ENCODE results near the gene ZNF2.

ZNF2 gene

GRCh38 chr2:95149397-95149984, 16.1 kb upstream of the ZNF2 start:
- no peak for TF ChIP-seq CTCF (IDR thresholded peaks at IDR 0.05; ENCODE audit: borderline replicate concordance, control extremely low read depth, extremely low read depth, insufficient read depth, missing control alignments)
- in situ Hi-C loops (cut with MboI; ENCODE audit: low sequenced_read_pairs, unreplicated experiment): no loop called here
- no peak for DNase-seq (ENCODE audit: low spot score)

- no peak for TF ChIP-seq CTCF (IDR thresholded peaks at IDR 0.05; ENCODE audit: borderline replicate concordance, control extremely low read depth, extremely low read depth, insufficient read depth, missing control alignments)
- DNase-seq (ENCODE audit: low spot score): no peak
- in situ Hi-C loops (cut with MboI; ENCODE audit: low sequenced_read_pairs, unreplicated experiment): no loop called here
Measured at GRCh38 chr2:95158441-95158840, 7.2 kb upstream of the ZNF2 start.

GRCh38 chr2:95158891-95159619, 6.6 kb upstream of the ZNF2 start:
- peak; percentile 71 for DNase-seq (ENCODE audit: low spot score)
- TF ChIP-seq CTCF (IDR thresholded peaks at IDR 0.05; ENCODE audit: borderline replicate concordance, control extremely low read depth, extremely low read depth, insufficient read depth, missing control alignments): no peak
- in situ Hi-C loops (cut with MboI; ENCODE audit: low sequenced_read_pairs, unreplicated experiment): no loop called here

- in situ Hi-C loops (cut with MboI; ENCODE audit: low sequenced_read_pairs, unreplicated experiment): no loop called here
- no peak for TF ChIP-seq CTCF (IDR thresholded peaks at IDR 0.05; ENCODE audit: borderline replicate concordance, control extremely low read depth, extremely low read depth, insufficient read depth, missing control alignments)
- peak; percentile 89 for DNase-seq (ENCODE audit: low spot score)
Measured at GRCh38 chr2:95159690-95160449, 5.7 kb upstream of the ZNF2 start, which contains the start of gene ZNF514. ZNF514 (minus strand) TSS chr2:95159848; CDS start chr2:95153253, 6,595 bp downstream.

GRCh38 chr2:95165030-95165370, 609 bp upstream of the ZNF2 start:
- TF ChIP-seq CTCF (IDR thresholded peaks at IDR 0.05; ENCODE audit: borderline replicate concordance, control extremely low read depth, extremely low read depth, insufficient read depth, missing control alignments): no peak
- in situ Hi-C loops (cut with MboI; ENCODE audit: low sequenced_read_pairs, unreplicated experiment): no loop called here
- no peak for DNase-seq (ENCODE audit: low spot score)

GRCh38 chr2:95166065-95166763, 605 bp downstream of the ZNF2 start:
- in situ Hi-C loops (cut with MboI; ENCODE audit: low sequenced_read_pairs, unreplicated experiment): no loop called here
- no peak for TF ChIP-seq CTCF (IDR thresholded peaks at IDR 0.05; ENCODE audit: borderline replicate concordance, control extremely low read depth, extremely low read depth, insufficient read depth, missing control alignments)
- peak; percentile 23 for DNase-seq (ENCODE audit: low spot score)
